SKM-1 (cell line): ENCODE measurements around the gene CNOT3.

ENCODE experiments used
- DNase-seq: peaks from one replicate; lab custom pipeline; 2025; ENCODE audit not compliant: unreplicated experiment; lab: John Stamatoyannopoulos, UW

CNOT3 gene

GRCh38 chr19:54121259-54121658 is 16.3 kb upstream of the CNOT3 start:
- DNase-seq: no peak

- no peak for DNase-seq
These were observed 13.9 kb upstream of the CNOT3 start for GRCh38 chr19:54123682-54124081.

DNA sequence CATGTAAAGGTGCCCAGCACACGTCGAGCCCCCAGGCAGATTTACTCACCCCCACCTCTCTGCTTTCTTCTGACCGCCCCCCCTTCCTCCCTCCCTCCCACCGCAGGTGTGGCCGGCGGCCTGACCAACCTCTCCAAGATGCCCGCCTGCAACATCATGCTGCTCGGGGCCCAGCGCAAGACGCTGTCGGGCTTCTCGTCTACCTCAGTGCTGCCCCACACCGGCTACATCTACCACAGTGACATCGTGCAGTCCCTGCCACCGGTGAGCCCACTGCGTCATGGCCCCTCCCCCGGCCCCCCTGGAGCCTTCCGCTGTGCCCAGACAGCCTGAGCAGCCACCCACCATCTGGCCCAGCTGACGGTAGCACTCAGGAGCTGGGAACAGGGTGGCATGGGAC is 13.2 kb upstream of the CNOT3 start:
- DNase-seq: no peak

GRCh38 chr19:54125713-54126112 is 11.8 kb upstream of the CNOT3 start:
- DNase-seq: no peak

GRCh38 chr19:54127688-54128440 is 9.7 kb upstream of the CNOT3 start:
- DNase-seq: no peak

- no peak for DNase-seq
These were observed 9.2 kb upstream of the CNOT3 start for GRCh38 chr19:54128441-54128725.

GRCh38 chr19:54128796-54129616 is 8.6 kb upstream of the CNOT3 start:
- DNase-seq: no peak

DNA sequence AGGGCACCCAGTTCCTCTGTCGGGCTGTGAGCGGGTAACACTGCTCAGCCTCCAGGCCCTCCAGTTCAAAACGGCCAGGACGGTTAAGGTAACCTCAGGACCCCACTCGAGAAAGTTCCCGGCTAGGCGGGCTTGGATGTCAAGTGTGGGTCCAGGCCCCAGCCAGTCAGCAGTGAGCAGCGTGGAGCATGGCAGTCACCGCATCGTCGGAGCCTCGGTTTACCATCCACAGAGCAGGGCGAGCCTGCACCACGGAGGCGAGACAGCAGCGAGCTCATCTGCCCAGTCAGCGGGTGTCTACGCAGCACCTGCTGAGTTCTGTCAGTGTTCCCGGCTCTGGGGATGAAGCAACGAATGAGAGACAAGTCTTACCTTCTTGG is 8.0 kb upstream of the CNOT3 start:
- no peak for DNase-seq

- DNase-seq: no peak
These were observed 4.1 kb upstream of the CNOT3 start for GRCh38 chr19:54133312-54133956.

DNA sequence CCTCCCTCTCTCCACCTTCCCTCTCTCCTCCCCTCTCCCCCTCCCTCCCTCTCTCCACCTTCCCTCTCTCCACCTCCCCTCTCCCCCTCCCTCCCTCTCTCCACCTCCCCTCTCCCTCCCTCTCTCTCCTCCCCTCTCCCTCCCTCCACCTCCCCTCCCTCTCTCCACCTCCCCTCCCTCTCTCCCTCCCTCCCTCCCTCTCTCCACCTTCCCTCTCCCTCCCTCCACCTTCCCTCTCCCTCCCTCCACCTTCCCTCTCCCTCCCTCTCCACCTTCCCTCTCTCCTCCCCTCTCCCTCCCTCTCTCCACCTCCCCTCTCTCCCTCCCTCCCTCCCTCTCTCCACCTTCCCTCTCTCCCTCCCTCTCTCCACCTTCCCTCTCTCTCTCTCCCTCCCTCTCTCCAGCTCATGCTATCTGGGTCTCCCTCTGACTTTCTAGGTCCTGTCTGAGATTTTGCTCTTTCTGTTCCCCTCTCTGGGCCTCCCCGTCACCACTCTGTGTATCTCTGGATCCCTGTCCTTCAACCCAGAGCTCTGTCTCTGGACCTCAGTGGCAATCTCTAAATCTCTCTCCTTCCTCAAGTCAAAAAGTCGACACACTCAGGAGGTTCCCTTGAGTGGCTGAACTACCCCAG is 3.5 kb upstream of the CNOT3 start:
- DNase-seq: no peak

GRCh38 chr19:54136086-54136863 is 1.3 kb upstream of the CNOT3 start:
- no peak for DNase-seq

DNA sequence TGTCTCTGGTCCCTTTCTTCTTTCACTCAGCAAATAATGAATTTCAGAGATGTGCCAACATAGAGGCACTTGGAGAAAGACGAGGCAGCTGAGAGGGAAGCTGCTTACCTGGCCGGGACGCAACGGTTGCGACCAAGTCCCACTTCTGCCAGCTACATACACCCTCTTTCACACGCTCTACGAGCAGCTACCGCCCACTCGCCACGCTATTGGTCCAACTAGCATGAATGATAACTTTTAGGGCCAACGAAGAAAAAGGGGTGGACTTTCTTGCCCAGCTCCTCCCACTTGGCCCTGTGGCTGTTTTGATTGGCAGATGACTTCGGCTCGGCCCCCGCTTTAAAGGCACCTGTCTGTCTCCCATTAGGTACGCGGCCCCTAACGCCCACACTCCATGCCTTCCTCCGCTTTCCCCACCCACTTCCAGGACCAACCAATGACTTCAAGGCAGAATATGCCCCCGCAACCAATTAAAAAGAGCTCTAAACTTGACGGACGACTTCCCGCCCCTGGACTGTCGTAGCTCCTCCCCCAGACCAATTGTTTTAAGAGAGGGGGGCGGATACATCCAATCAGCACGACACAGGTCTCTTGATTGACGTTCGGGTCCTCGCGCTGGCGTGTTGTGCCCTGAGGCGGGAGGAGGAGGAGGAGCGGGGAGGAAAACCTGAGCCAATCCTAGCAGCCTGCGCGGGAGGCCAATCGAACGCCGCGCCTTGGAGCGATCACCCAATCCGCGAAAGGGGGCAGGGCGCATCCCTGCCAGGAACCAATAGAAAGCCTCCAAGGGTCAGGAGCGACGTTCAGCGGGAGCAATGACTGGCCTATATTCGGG is 481 bp upstream of the CNOT3 start:
- peak; percentile 95 for DNase-seq

- DNase-seq: no peak
These were observed 1.1 kb downstream of the CNOT3 start for GRCh38 chr19:54138489-54139256.

DNA sequence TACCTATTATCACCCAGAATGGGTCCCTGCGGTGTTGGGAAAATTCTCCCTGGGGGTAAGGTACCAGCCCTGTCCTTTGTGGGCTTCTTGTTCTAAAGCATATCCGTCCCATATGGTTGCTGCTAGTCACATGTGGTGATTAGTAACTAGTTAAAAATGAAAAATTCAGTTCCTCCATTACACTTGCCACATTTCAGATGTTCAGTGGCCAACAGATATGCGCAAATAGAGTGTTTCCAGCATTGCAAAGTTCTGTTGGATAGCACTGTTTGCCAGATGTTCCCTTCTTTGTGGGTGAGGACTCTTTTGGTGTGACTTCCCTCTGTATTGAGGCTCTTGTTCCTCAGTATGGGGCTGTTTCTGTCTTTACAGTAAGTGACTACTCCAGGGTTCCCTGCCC is 3.8 kb downstream of the CNOT3 start:
- no peak for DNase-seq

DNA sequence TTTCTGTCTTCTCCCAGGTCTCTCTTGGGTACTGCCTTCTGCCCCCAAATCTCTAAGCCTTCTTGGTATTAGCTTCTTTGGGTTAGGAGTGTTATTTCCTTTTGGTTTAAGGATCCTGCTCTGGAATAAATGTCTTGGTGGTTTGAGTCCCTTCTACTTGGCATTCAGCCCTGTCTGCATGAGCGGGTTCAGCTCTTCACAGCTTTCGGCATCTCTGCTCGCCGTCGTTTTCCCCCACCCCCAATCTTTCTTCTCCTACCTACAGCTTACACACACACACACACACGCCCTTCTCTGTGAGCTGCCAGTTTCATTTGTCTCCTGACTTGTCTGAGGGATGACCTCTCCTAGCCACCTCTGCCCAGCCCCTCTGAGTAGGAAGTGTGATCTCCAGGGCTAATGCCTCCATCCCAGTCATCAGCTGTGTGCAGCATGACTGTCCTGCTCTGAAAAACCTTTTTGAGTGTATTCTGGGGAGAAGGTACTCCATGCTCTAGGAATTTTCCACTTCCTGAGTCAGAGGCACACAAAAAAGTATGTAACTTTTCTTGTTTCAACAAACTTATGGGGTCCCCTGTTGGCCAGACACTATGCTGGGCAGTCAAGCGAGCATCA is 4.7 kb downstream of the CNOT3 start:
- no peak for DNase-seq

- DNase-seq: no peak
These were observed 8.1 kb downstream of the CNOT3 start for GRCh38 chr19:54145541-54146158.

GRCh38 chr19:54147676-54148075 is 10.1 kb downstream of the CNOT3 start:
- no peak for DNase-seq

GRCh38 chr19:54148158-54148557 is 10.6 kb downstream of the CNOT3 start:
- no peak for DNase-seq
